ENCODE data around the gene CDH16.

CDH16 gene

GRCh38 chr16:66908762-66909559 is 9.7 kb downstream of the CDH16 start:
- H3K9ac ChIP-seq (ENCODE audit: low read length): no peak overlapping the region
- H3K36me3 ChIP-seq (ENCODE audit: insufficient read depth, low read length): no peaks in the 10 kb centered on the region
- H3K4me1 ChIP-seq (ENCODE audit: insufficient read depth, low read length, severe bottlenecking): no peaks in the 10 kb centered on the region
- H3K9me3 ChIP-seq (ENCODE audit: low read length): no peaks in the 10 kb centered on the region
- H3K4me3 ChIP-seq (ENCODE audit: low read depth, low read length, poor library complexity, severe bottlenecking): no peak overlapping the region
- no peak overlapping the region for H2AFZ ChIP-seq (ENCODE audit: low read length)
- TF ChIP-seq CTCF (IDR thresholded peaks at IDR 0.05; ENCODE audit: low read length) (no peak), EZH2 (IDR thresholded peaks at IDR 0.05; ENCODE audit: borderline replicate concordance, low read length) (no peak)
- H3K9me2 ChIP-seq (ENCODE audit: low read depth, low read length): no peaks in the 10 kb centered on the region
- H3K4me2 ChIP-seq (ENCODE audit: low read length): no peak overlapping the region
- no peaks in the 10 kb centered on the region for H3F3A ChIP-seq (ENCODE audit: insufficient read depth, low read length)
- H3K79me2 ChIP-seq (ENCODE audit: insufficient read depth, low read length): no peaks in the 10 kb centered on the region
- peaks cover 4% of the 10 kb centered on the region; the same call in 1 of the 2 replicates for H3K27me3 ChIP-seq (ENCODE audit: insufficient read depth, low read length)
- no peaks in the 10 kb centered on the region for H4K20me1 ChIP-seq (ENCODE audit: insufficient read depth, low read length)
- H3K27ac ChIP-seq (ENCODE audit: low read depth, low read length, poor library complexity, severe bottlenecking): no peak overlapping the region

GRCh38 chr16:66908116-66908515 is 10.6 kb downstream of the CDH16 start:
- Histone ChIP-seq H3F3A (ENCODE audit: insufficient read depth, low read length) (no peaks in the 10 kb centered on the region), H3K27ac (ENCODE audit: low read depth, low read length, poor library complexity, severe bottlenecking) (no peak overlapping the region), H3K4me2 (ENCODE audit: low read length) (no peak overlapping the region), H3K27me3 (ENCODE audit: insufficient read depth, low read length) (no peaks in the 10 kb centered on the region), H2AFZ (ENCODE audit: low read length) (no peak overlapping the region), H3K9me3 (ENCODE audit: low read length) (no peaks in the 10 kb centered on the region), H3K4me1 (ENCODE audit: insufficient read depth, low read length, severe bottlenecking) (no peaks in the 10 kb centered on the region), H3K36me3 (ENCODE audit: insufficient read depth, low read length) (no peaks in the 10 kb centered on the region), H3K9me2 (ENCODE audit: low read depth, low read length) (no peaks in the 10 kb centered on the region), H3K4me3 (ENCODE audit: low read depth, low read length, poor library complexity, severe bottlenecking) (no peak overlapping the region), H4K20me1 (ENCODE audit: insufficient read depth, low read length) (no peaks in the 10 kb centered on the region), H3K9ac (ENCODE audit: low read length) (no peak overlapping the region), H3K79me2 (ENCODE audit: insufficient read depth, low read length) (no peaks in the 10 kb centered on the region)
- TF ChIP-seq CTCF (IDR thresholded peaks at IDR 0.05; ENCODE audit: low read length): no peak
- no peak for TF ChIP-seq EZH2 (IDR thresholded peaks at IDR 0.05; ENCODE audit: borderline replicate concordance, low read length)

- no peak for TF ChIP-seq CTCF (IDR thresholded peaks at IDR 0.05; ENCODE audit: low read length)
- TF ChIP-seq EZH2 (IDR thresholded peaks at IDR 0.05; ENCODE audit: borderline replicate concordance, low read length): no peak
- H3K4me2 ChIP-seq (ENCODE audit: low read length): no peak overlapping the region
- H3F3A ChIP-seq (ENCODE audit: insufficient read depth, low read length): no peaks in the 10 kb centered on the region
- no peaks in the 10 kb centered on the region for H3K9me3 ChIP-seq (ENCODE audit: low read length)
- H3K4me1 ChIP-seq (ENCODE audit: insufficient read depth, low read length, severe bottlenecking): no peaks in the 10 kb centered on the region
- no peak overlapping the region for H3K27ac ChIP-seq (ENCODE audit: low read depth, low read length, poor library complexity, severe bottlenecking)
- H3K9ac ChIP-seq (ENCODE audit: low read length): no peak overlapping the region
- no peaks in the 10 kb centered on the region for H4K20me1 ChIP-seq (ENCODE audit: insufficient read depth, low read length)
- H3K79me2 ChIP-seq (ENCODE audit: insufficient read depth, low read length): no peaks in the 10 kb centered on the region
- no peaks in the 10 kb centered on the region for H3K9me2 ChIP-seq (ENCODE audit: low read depth, low read length)
- H3K36me3 ChIP-seq (ENCODE audit: insufficient read depth, low read length): no peaks in the 10 kb centered on the region
- H3K27me3 ChIP-seq (ENCODE audit: insufficient read depth, low read length): 0 out of 2 replicates have a peak, but pooled peaks cover under 1% of the 10 kb centered on the region
- H2AFZ ChIP-seq (ENCODE audit: low read length): no peak overlapping the region
- no peak overlapping the region for H3K4me3 ChIP-seq (ENCODE audit: low read depth, low read length, poor library complexity, severe bottlenecking)
These were observed 11.5 kb downstream of the CDH16 start for GRCh38 chr16:66906916-66907836.

Measured in OCI-LY1 (cell line).